NCI-H1436 treated with DMSO at 0.1 percent for 48 hours (cell line): Measurements from ENCODE around the gene MTUS2.

Source experiments
- DNase-seq: peaks from one replicate; lab custom pipeline; 2025; lab: John Stamatoyannopoulos, UW

The MTUS2 gene

GRCh38 chr13:28820099-28821051 lies at the start of gene MTUS2:
MTUS2 (plus strand) TSS chr13:28820339.
- DNase-seq: no peak

GRCh38 chr13:28778308-28779215 lies 41.6 kb upstream of the MTUS2 start:
- DNase-seq: no peak

GRCh38 chr13:28792992-28793391 lies 27.1 kb upstream of the MTUS2 start:
- no peak for DNase-seq

- no peak for DNase-seq
Measured at GRCh38 chr13:28794396-28794795, 25.7 kb upstream of the MTUS2 start.

- DNase-seq: no peak
Measured at GRCh38 chr13:28796938-28797257, 23.2 kb upstream of the MTUS2 start.

- no peak for DNase-seq
Measured at GRCh38 chr13:28805193-28805819, 14.8 kb upstream of the MTUS2 start.

- no peak for DNase-seq
Measured at GRCh38 chr13:28817204-28817603, 2.9 kb upstream of the MTUS2 start.

- DNase-seq: no peak
Measured at GRCh38 chr13:28819046-28819730, 951 bp upstream of the MTUS2 start.

GRCh38 chr13:28819735-28820098 lies 422 bp upstream of the MTUS2 start:
- DNase-seq: no peak

GRCh38 chr13:28822151-28822550 lies 2.0 kb downstream of the MTUS2 start:
- no peak for DNase-seq

- DNase-seq: no peak
Measured at GRCh38 chr13:28822801-28823200, 2.7 kb downstream of the MTUS2 start.

GRCh38 chr13:28825379-28825778 lies 5.2 kb downstream of the MTUS2 start:
- no peak for DNase-seq

- DNase-seq: no peak
Measured at GRCh38 chr13:28826368-28826767, 6.2 kb downstream of the MTUS2 start.

- DNase-seq: no peak
Measured at GRCh38 chr13:28830580-28830979, 10.4 kb downstream of the MTUS2 start.

- no peak for DNase-seq
Measured at GRCh38 chr13:28831117-28831516, 11.0 kb downstream of the MTUS2 start.

GRCh38 chr13:28837111-28837510 lies 17.0 kb downstream of the MTUS2 start:
- DNase-seq: no peak

- DNase-seq: no peak
Measured at GRCh38 chr13:28843639-28844038, 23.5 kb downstream of the MTUS2 start.

- no peak for DNase-seq
Measured at GRCh38 chr13:28849441-28849840, 29.3 kb downstream of the MTUS2 start.

- DNase-seq: no peak
Measured at GRCh38 chr13:28850226-28850625, 30.1 kb downstream of the MTUS2 start.

- DNase-seq: no peak
Measured at GRCh38 chr13:28851422-28851821, 31.3 kb downstream of the MTUS2 start.

- DNase-seq: no peak
Measured at GRCh38 chr13:28854657-28855056, 34.5 kb downstream of the MTUS2 start.

GRCh38 chr13:28856287-28856686 lies 36.1 kb downstream of the MTUS2 start:
- no peak for DNase-seq
